Brain microvascular endothelial cell (primary cell): ENCODE measurements around the gene DIPK1A.

Source experiments
- DNase-seq: peaks from one replicate; pipeline ENCODE4 v3.0.0-alpha.2; 2020
- H3K27ac ChIP-seq: fragments of 250-450 bp; sonication (Bioruptor Pico); 2 replicates; pipeline ENCODE4 v1.5.1; 2020; ENCODE audit warnings: mild to moderate bottlenecking, moderate library complexity
- H3K27me3 ChIP-seq: fragments of 250-450 bp; sonication (Bioruptor Pico); replicated peaks from 2 replicates; pipeline ENCODE4 v1.5.1; 2020; ENCODE audit warnings: mild to moderate bottlenecking
- H3K36me3 ChIP-seq: fragments of 250-450 bp; sonication (Bioruptor Pico); replicated peaks from 2 replicates; pipeline ENCODE4 v1.5.1; 2020; ENCODE audit warnings: mild to moderate bottlenecking
- H3K4me3 ChIP-seq: 2 replicates; pipeline ENCODE4 v1.5.1; 2011; ENCODE audit warnings: low read depth, mild to moderate bottlenecking, control low read depth, low read length, moderate library complexity
- CTCF ChIP-seq: IDR thresholded peaks from 2 replicates; pipeline ENCODE4 v1.5.1; 2011; ENCODE audit warnings: low read depth, mild to moderate bottlenecking, moderate library complexity, low read length, control low read depth, inconsistent platforms; ENCODE audit errors: missing control alignments
- in situ Hi-C: cut with HindIII; loops from 2 replicates; pipeline ENCODE4 v1.10.0; 2017; ENCODE audit warnings: low sequenced_read_pairs, low pct_ligation_motif_present

DIPK1A gene

GRCh38 chr1:92936865-92937264, 24.4 kb downstream of the DIPK1A start:
- Histone ChIP-seq H3K36me3 (no peaks in the 10 kb centered on the region), H3K4me3 (no peak overlapping the region), H3K27me3 (no peaks in the 10 kb centered on the region), H3K27ac (no peak overlapping the region)
- in situ Hi-C loops = no loop called here
- no peak for DNase-seq
- TF ChIP-seq CTCF = no peak

GRCh38 chr1:92934395-92935378, 26.6 kb downstream of the DIPK1A start:
- no peak for TF ChIP-seq CTCF
- Histone ChIP-seq H3K4me3 (no peak overlapping the region), H3K36me3 (no peaks in the 10 kb centered on the region), H3K27ac (no peak overlapping the region), H3K27me3 (no peaks in the 10 kb centered on the region)
- peak; percentile 68 for DNase-seq
- in situ Hi-C loops = no loop called here

- no peak overlapping the region for H3K27ac ChIP-seq
- H3K27me3 ChIP-seq = no peaks in the 10 kb centered on the region
- in situ Hi-C loops = no loop called here
- DNase-seq = no peak
- no peak overlapping the region for H3K4me3 ChIP-seq
- no peak for TF ChIP-seq CTCF
- no peaks in the 10 kb centered on the region for H3K36me3 ChIP-seq
Observed at GRCh38 chr1:92933459-92933858, 27.8 kb downstream of the DIPK1A start.

GRCh38 chr1:92931691-92932090, 29.6 kb downstream of the DIPK1A start:
- Histone ChIP-seq H3K27me3 (no peaks in the 10 kb centered on the region), H3K4me3 (no peak overlapping the region), H3K36me3 (no peaks in the 10 kb centered on the region), H3K27ac (no peak overlapping the region)
- DNase-seq = no peak
- in situ Hi-C loops = no loop called here
- no peak for TF ChIP-seq CTCF

GRCh38 chr1:92929461-92929860, 31.8 kb downstream of the DIPK1A start:
- no peak for DNase-seq
- H3K4me3 ChIP-seq = no peak overlapping the region
- H3K36me3 ChIP-seq = no peaks in the 10 kb centered on the region
- no peak for TF ChIP-seq CTCF
- H3K27ac ChIP-seq = no peak overlapping the region
- in situ Hi-C loops = no loop called here
- no peaks in the 10 kb centered on the region for H3K27me3 ChIP-seq
